Caco-2 (cell line): ENCODE results near the gene HIVEP3. TPM values are rescaled to one million over a fixed set of nuclear protein-coding genes. Genes with fewer than 3 reads are reported as not detected.

Experiments used
- BruUV-seq: library from RNA; stranded (reverse); fragments of 400-500 nt; replicated peaks from 2 replicates; lab custom pipeline; 2021; lab: Mats Ljungman, UMichigan
- CTCF ChIA-PET: fragments of 300-600 bp; sonication (Branson Sonifier 250); formaldehyde crosslinking; loops from one replicate; lab custom pipeline; 2022; ENCODE audit warnings: antibody characterized with exemption; lab: Charles Lee
- POLR2A ChIA-PET: fragments of 300-600 bp; sonication (Branson Sonifier 250); formaldehyde crosslinking; loops from one replicate; lab custom pipeline; 2022; ENCODE audit warnings: antibody characterized with exemption; lab: Charles Lee
- DNase-seq, 2 experiments: peaks; one replicate each; pipeline versions ENCODE4 v3.0.0 to v3.0.0-alpha.2; 2020 to 2022
- H3K27me3 ChIP-seq: replicated peaks from 2 replicates; pipeline ENCODE4 v1.6.0; 2011; ENCODE audit warnings: low read length; ENCODE audit not compliant: control insufficient read depth, insufficient read depth
- H3K36me3 ChIP-seq: 2 replicates; pipeline ENCODE4 v1.5.1; 2011; ENCODE audit warnings: low read length; ENCODE audit not compliant: control insufficient read depth, insufficient read depth
- H3K4me1 ChIP-seq: fragments of 250-450 bp; sonication (Bioruptor Pico); 2 replicates; pipeline ENCODE4 v1.5.1; 2020; ENCODE audit warnings: mild to moderate bottlenecking
- H3K4me3 ChIP-seq: 2 replicates; pipeline ENCODE4 v1.5.1; 2011; ENCODE audit warnings: low read depth, mild to moderate bottlenecking, control low read depth, low read length
- H3K9me3 ChIP-seq: fragments of 250-450 bp; sonication (Bioruptor Pico); 2 replicates; pipeline ENCODE4 v1.5.1; 2020; ENCODE audit warnings: mild to moderate bottlenecking, moderate library complexity
- H3K27ac Mint-ChIP-seq: one replicate; pipeline ENCODE4 v1.8.0; 2022; ENCODE audit warnings: mixed read lengths; ENCODE audit not compliant: unreplicated experiment
- H3K27me3 Mint-ChIP-seq: one replicate; pipeline ENCODE4 v1.8.0; 2022; ENCODE audit warnings: mixed read lengths; ENCODE audit not compliant: insufficient read depth, unreplicated experiment
- H3K36me3 Mint-ChIP-seq: one replicate; pipeline ENCODE4 v1.8.0; 2022; ENCODE audit warnings: mild to moderate bottlenecking, mixed read lengths; ENCODE audit not compliant: insufficient read depth, unreplicated experiment
- H3K4me1 Mint-ChIP-seq: one replicate; pipeline ENCODE4 v1.8.0; 2022; ENCODE audit warnings: low read depth, mixed read lengths; ENCODE audit not compliant: unreplicated experiment
- H3K4me3 Mint-ChIP-seq: one replicate; pipeline ENCODE4 v1.8.0; 2022; ENCODE audit warnings: mild to moderate bottlenecking, moderate library complexity, mixed read lengths; ENCODE audit not compliant: unreplicated experiment
- H3K9me3 Mint-ChIP-seq: one replicate; pipeline ENCODE4 v1.8.0; 2022; ENCODE audit warnings: mixed read lengths; ENCODE audit not compliant: unreplicated experiment
- CTCF ChIP-seq, 2 experiments: fragments of 200-600 bp in 1 of 2; IDR thresholded peaks; 1 replicate in 1 of 2; 2 replicates in 1 of 2; pipeline versions ENCODE4 v1.5.1 to v1.8.0; 2011 to 2022; ENCODE audit warnings: antibody characterized with exemption in 1 of 2, control low read depth in 1 of 2, inconsistent platforms in 1 of 2, low read depth in 1 of 2, low read length in 1 of 2, mild to moderate bottlenecking in 1 of 2, moderate library complexity in 1 of 2; ENCODE audit not compliant: insufficient read depth in 1 of 2, severe bottlenecking in 1 of 2, unreplicated experiment in 1 of 2
- intact Hi-C: fragments of 100-400 bp; cut with micrococcal nuclease; formaldehyde crosslinking; loops from one replicate; pipeline ENCODE4 v1.10.0; 2022; ENCODE audit not compliant: unreplicated experiment
- total RNA-seq: library from RNA; stranded (reverse); gene quantifications from 2 replicates; pipeline ENCODE4 v1.2.3, GENCODE V29; 2022

Gene HIVEP3
- total RNA-seq, 1 experiment from 2014 or later, result 0.25 TPM

GRCh38 chr1:41935226-41935625 is 16.5 kb upstream of the HIVEP3 start:
- Histone ChIP-seq H3K27me3 (no peaks in the 10 kb centered on the region), H3K4me1 (no peaks in the 10 kb centered on the region), H3K36me3 (no peaks in the 10 kb centered on the region), H3K9me3 (no peaks in the 10 kb centered on the region), H3K4me3 (no peak overlapping the region)
- peaks cover 12% of the 10 kb centered on the region for H3K27me3 Mint-ChIP-seq
- H3K9me3 Mint-ChIP-seq, result no peaks in the 10 kb centered on the region
- no peak overlapping the region for H3K27ac Mint-ChIP-seq
- CTCF ChIA-PET, result no interaction called here
- no peak overlapping the region for H3K4me3 Mint-ChIP-seq
- POLR2A ChIA-PET, result no interaction called here
- H3K36me3 Mint-ChIP-seq, result no peaks in the 10 kb centered on the region
- H3K4me1 Mint-ChIP-seq, result no peaks in the 10 kb centered on the region
- no peak for TF ChIP-seq CTCF (IDR thresholded peaks at IDR 0.05; ENCODE audit: insufficient read depth in 1 of 2, low read depth in 1 of 2, low read length in 1 of 2, severe bottlenecking in 1 of 2, unreplicated experiment in 1 of 2)
- no peak for DNase-seq
- BruUV-seq, result no TSS peak
- intact Hi-C loops, result no loop called here

- no peaks in the 10 kb centered on the region for H3K9me3 ChIP-seq
- Mint-ChIP-seq H3K36me3 (no peaks in the 10 kb centered on the region), H3K4me3 (no peak overlapping the region), H3K4me1 (no peaks in the 10 kb centered on the region), H3K27ac (no peak overlapping the region), H3K9me3 (no peaks in the 10 kb centered on the region), H3K27me3 (peaks cover 14% of the 10 kb centered on the region)
- no peaks in the 10 kb centered on the region for H3K27me3 ChIP-seq
- POLR2A ChIA-PET, result no interaction called here
- no peak overlapping the region for H3K4me3 ChIP-seq
- intact Hi-C loops, result no loop called here
- CTCF ChIA-PET, result no interaction called here
- DNase-seq, result no peak
- H3K4me1 ChIP-seq, result no peaks in the 10 kb centered on the region
- no peak for TF ChIP-seq CTCF (IDR thresholded peaks at IDR 0.05; ENCODE audit: insufficient read depth in 1 of 2, low read depth in 1 of 2, low read length in 1 of 2, severe bottlenecking in 1 of 2, unreplicated experiment in 1 of 2)
- no TSS peak for BruUV-seq
- H3K36me3 ChIP-seq, result no peaks in the 10 kb centered on the region
These were observed 14.4 kb upstream of the HIVEP3 start for GRCh38 chr1:41933106-41933505.

GRCh38 chr1:41931578-41931977 is 12.9 kb upstream of the HIVEP3 start:
- no peak overlapping the region for H3K4me3 Mint-ChIP-seq
- no peaks in the 10 kb centered on the region for H3K4me1 Mint-ChIP-seq
- POLR2A ChIA-PET, result no interaction called here
- no peaks in the 10 kb centered on the region for H3K36me3 Mint-ChIP-seq
- H3K9me3 Mint-ChIP-seq, result no peaks in the 10 kb centered on the region
- TF ChIP-seq CTCF (IDR thresholded peaks at IDR 0.05; ENCODE audit: insufficient read depth in 1 of 2, low read depth in 1 of 2, low read length in 1 of 2, severe bottlenecking in 1 of 2, unreplicated experiment in 1 of 2), result no peak
- peaks cover 14% of the 10 kb centered on the region for H3K27me3 Mint-ChIP-seq
- no peak overlapping the region for H3K4me3 ChIP-seq
- intact Hi-C loops, result no loop called here
- CTCF ChIA-PET, result no interaction called here
- DNase-seq, result no peak
- no peaks in the 10 kb centered on the region for H3K27me3 ChIP-seq
- H3K27ac Mint-ChIP-seq, result no peak overlapping the region
- no peaks in the 10 kb centered on the region for H3K36me3 ChIP-seq
- BruUV-seq, result no TSS peak
- H3K4me1 ChIP-seq, result no peaks in the 10 kb centered on the region
- no peaks in the 10 kb centered on the region for H3K9me3 ChIP-seq
